Coronary artery (tissue), 2 donors: ENCODE measurements around the gene FGD4.

Source experiments
- DNase-seq: peaks from one replicate; pipeline ENCODE4 v3.0.0-alpha.2; 2017; ENCODE audit warnings: low spot score
- H3K27ac ChIP-seq, 2 donors: fragments of 200-600 bp; sonication (generic); one replicate each; pipeline ENCODE4 v1.5.1; 2016 to 2019
- H3K4me3 ChIP-seq: fragments of 200-600 bp; sonication (generic); 2 replicates; pipeline ENCODE4 v1.5.1; 2016; ENCODE audit warnings: mild to moderate bottlenecking, moderate library complexity
- CTCF ChIP-seq: fragments of 200-600 bp; sonication (generic); IDR thresholded peaks from one replicate; pipeline ENCODE4 v1.5.1; 2019; ENCODE audit warnings: antibody characterized with exemption

Gene FGD4

GRCh38 chr12:32604565-32604964 lies 205.2 kb downstream of the FGD4 start:
- H3K27ac ChIP-seq: no peak overlapping the region
- TF ChIP-seq CTCF: no peak
- no peak overlapping the region for H3K4me3 ChIP-seq
- DNase-seq: no peak

- no peak overlapping the region for H3K4me3 ChIP-seq
- H3K27ac ChIP-seq: no peak overlapping the region
- TF ChIP-seq CTCF: no peak
- no peak for DNase-seq
Measured at GRCh38 chr12:32605326-32606095, 206.2 kb downstream of the FGD4 start.

- Histone ChIP-seq H3K4me3 (no peak overlapping the region), H3K27ac (no peak overlapping the region)
- DNase-seq: no peak
- no peak for TF ChIP-seq CTCF
Measured at GRCh38 chr12:32606443-32606842, 207.1 kb downstream of the FGD4 start.

GRCh38 chr12:32609966-32610365 lies 210.6 kb downstream of the FGD4 start:
- DNase-seq: no peak
- H3K4me3 ChIP-seq: no peak overlapping the region
- H3K27ac ChIP-seq: no peak overlapping the region
- TF ChIP-seq CTCF: no peak

GRCh38 chr12:32611986-32612385 lies 212.6 kb downstream of the FGD4 start:
- DNase-seq: no peak
- no peak overlapping the region for H3K4me3 ChIP-seq
- H3K27ac ChIP-seq: no peak overlapping the region
- TF ChIP-seq CTCF: no peak

- no peak overlapping the region for H3K4me3 ChIP-seq
- TF ChIP-seq CTCF: no peak
- no peak for DNase-seq
- no peak overlapping the region for H3K27ac ChIP-seq
Measured at GRCh38 chr12:32612658-32613614, 213.6 kb downstream of the FGD4 start.
